Frontal cortex (tissue), 4 donors: Measurements from ENCODE around the gene ZMIZ1. TPM values are rescaled to one million over a fixed set of nuclear protein-coding genes. Genes with fewer than 3 reads are reported as not detected.

Experiments
- DNase-seq, 2 donors: peaks; one replicate each; pipeline ENCODE4 v3.0.0; 2012; ENCODE audit warnings: low spot score in 2 of 2
- FAIRE-seq: peaks from 2 replicates; lab custom pipeline; 2012; peaks lifted over from hg19 to GRCh38; lab: Jason Lieb, UNC
- total RNA-seq: library from RNA; depleted of rRNA; stranded (reverse); fragments of >200 nt; gene quantifications from one replicate; pipeline ENCODE4 v1.2.3, GENCODE V29; 2014
- donor health status: control.
- donor health status: control.
- donor health status: control.

The ZMIZ1 gene, protein sequence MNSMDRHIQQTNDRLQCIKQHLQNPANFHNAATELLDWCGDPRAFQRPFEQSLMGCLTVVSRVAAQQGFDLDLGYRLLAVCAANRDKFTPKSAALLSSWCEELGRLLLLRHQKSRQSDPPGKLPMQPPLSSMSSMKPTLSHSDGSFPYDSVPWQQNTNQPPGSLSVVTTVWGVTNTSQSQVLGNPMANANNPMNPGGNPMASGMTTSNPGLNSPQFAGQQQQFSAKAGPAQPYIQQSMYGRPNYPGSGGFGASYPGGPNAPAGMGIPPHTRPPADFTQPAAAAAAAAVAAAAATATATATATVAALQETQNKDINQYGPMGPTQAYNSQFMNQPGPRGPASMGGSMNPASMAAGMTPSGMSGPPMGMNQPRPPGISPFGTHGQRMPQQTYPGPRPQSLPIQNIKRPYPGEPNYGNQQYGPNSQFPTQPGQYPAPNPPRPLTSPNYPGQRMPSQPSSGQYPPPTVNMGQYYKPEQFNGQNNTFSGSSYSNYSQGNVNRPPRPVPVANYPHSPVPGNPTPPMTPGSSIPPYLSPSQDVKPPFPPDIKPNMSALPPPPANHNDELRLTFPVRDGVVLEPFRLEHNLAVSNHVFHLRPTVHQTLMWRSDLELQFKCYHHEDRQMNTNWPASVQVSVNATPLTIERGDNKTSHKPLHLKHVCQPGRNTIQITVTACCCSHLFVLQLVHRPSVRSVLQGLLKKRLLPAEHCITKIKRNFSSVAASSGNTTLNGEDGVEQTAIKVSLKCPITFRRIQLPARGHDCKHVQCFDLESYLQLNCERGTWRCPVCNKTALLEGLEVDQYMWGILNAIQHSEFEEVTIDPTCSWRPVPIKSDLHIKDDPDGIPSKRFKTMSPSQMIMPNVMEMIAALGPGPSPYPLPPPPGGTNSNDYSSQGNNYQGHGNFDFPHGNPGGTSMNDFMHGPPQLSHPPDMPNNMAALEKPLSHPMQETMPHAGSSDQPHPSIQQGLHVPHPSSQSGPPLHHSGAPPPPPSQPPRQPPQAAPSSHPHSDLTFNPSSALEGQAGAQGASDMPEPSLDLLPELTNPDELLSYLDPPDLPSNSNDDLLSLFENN
- 19.6 TPM for total RNA-seq

DNA sequence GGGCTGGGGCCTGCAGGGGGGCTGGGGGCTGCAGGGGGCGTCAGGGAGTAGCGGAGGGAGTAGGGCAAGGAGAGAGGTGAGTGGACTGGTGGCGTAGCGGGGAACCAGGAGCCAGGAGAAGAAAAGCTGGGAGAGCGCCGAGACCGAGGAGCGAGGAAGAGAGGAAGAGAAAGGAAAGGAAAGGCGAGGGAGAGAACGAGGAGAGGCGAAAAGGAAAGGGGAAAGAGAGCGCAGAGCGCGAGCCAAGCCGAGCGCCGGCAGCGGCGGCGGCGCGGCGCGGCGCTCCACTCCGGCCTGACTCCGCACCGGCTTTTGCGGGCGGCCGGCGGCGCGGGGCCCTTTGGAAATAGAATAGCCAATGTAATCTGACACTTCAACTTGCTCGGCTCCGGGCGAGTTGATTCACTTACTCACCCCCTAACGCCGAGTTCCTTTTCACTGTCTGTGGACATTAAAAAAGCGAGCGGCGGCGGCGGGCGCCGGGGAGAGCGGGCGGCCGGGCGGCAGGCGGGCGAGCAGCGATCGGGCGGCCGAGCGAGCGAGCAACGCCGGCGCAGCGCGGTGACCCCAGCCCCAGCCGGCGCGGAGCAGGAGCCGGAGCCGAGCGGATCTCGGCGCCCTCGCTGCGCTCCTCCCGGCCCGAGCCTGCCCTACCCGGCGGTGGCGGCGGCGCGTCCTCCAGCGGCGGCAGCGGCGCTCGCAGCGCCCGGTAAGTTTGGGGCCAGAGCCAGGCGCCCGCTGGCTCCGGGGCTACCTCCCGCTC is at the start of gene ZMIZ1:
TSS of gene ZMIZ1 (plus strand) at position 405 of the 763 bp plus-strand sequence. CDS start 132,667 bp downstream, outside the sequence.
- DNase-seq (peak; percentile 89 to 93), FAIRE-seq (no peak)

DNA sequence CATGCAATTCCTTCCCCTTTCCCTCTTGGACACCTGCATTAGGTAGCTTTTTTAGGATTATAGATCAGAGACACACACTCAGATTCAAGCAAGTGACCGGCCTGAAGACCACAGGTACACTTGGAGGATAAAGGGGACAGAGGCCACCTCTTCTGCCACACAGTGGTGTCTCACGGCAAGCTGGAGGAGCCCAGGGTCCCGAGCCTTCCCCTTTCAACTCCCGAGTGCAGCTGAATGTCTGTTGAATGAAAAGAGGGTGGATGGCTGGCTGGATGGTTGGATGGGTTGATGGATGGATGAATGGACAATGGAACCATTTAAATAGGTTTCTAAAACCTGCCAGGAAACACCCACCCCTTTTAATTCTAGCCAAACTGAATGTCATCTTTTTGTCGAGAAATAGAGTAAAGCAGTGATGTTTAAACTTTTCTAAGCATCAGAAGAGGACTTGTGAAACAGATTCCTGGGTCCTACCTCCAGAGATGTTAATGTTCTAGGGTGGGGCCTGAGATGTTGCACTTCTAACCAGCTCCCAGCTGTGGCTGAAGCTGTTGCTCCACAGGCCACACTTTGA is 49.2 kb upstream of the ZMIZ1 start:
- DNase-seq (no peak), FAIRE-seq (no peak)

DNA sequence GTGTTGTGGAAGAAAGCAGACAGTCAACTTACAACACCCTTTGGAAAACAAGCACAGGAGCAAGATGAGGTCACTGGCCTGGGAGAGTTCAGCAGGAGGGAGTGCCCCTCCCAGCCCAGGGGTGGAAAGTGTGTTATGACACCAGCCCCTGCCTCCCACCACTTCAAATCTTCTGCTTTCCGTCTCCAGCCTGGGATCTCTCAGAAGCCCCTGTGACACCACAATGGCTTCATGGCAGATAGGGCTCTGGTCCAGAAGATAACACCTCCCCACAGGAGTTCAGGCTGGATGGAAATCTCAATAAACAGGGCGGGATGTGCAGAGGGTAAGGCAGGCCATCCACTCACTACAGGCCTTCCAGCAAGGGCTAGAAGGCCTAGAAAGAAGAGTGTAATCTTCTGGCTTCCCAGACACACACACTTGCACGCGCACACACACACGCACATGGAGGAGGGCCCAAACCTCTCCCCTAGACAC is 48.7 kb upstream of the ZMIZ1 start:
- FAIRE-seq (no peak), DNase-seq (no peak)

DNA sequence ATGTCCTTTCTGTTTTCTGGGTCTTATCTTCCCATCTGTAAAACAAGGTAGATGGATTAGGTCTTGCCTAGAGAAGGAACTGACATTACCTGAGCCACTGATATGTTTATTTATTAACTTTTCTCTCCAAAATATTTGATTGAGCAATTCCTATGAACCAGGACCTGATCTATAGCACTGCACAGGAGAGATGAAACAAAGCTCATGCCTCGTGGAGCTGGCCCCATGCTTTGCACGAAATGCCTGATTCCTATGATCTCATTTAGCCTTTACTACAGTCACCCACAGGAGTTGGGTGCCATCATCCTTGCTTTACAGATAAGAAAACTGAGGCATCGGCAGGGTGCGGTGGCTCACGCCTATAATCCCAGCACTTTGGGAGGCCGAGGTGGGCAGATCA is 48.2 kb upstream of the ZMIZ1 start:
- no peak for FAIRE-seq

DNA sequence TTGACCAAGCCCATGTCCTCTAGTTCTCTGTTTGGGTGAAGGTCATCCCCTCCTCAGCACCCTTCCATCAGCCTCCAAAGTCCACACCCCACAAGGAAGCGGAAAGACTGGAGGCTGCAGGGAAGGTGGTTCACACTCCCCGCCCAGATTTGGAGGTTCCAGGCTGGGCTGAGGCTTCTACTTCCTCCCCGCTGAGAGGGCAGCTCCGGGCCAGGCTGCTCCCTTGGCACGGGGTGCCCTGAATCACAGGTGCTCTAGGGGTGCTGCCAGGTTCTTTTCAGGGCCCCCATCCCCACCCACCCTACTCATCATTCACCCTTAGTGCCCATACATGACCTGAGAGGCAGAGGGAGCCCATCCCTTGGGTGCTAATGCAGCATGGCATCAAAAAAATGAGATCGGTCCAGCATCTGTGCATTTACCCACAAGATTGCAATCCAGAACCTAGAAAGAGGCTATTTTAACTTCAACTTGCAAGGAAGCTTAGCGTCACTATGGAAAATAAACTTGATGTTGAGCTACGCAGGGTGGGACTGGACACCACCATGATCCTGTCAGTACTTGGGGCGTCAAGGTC is 47.3 kb upstream of the ZMIZ1 start:
- no peak for FAIRE-seq

More for the DNA sequence above, 48.2 kb upstream of the ZMIZ1 start:
- DNase-seq: no peak

DNA sequence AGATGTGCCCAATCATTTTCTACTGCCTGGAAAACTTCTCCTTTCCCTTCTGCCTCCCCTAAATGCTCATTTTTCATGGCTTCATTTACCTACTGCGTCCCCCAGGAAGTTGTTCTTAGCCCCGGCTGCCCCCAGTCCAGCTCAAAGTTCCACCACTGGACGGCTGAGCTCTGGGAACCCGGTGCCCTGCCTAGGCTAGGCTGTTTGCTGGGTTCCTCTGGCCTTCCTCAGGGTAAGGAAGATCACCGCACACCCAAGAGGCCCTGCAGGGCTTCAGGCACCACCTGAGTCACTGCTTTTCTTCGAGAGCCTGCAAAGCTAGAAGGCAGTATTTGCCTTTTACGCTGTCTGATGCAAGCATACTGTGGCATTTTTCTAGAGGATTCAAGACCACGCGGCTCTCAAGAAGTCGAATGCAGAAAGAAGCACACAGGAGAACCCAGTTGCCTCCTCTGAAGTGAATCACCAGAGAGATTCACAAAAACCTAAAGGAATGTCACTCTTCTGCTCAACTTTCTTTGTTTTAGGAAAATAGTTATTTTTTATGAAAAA is 46.7 kb upstream of the ZMIZ1 start:
- FAIRE-seq (no peak), DNase-seq (no peak)

More for the DNA sequence above, 47.3 kb upstream of the ZMIZ1 start:
- no peak for DNase-seq

DNA sequence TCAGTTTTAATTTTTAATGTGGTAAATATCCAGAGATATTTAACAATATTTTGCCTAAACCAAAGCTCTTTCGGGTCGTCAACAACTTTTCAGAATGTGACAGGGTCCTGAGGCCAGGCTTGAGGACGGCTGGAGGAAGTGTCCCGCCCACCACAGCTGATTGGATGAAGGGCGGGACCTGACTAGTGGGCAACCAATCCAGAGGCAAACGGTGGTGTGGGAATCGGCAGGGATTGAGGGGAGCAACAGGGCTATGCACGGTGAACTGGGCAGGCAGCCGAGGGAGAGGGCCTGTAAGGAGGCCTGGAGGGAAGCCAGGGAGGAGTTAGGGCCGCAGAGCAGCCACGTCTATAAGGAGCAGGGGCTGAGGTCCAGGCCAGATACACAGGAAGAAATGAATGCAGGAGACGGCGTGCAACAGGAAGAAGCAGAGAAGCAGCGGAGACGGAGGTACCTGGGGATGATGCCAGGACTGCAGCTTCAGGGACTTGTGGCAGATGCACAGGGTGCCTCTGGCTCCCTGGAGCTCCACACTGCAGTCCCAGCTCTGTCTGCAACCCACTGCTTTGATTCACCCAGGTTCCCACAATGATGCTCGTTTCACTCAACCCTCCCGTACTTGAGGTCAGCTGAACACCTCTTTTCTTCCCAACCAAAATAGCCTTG is 46.1 kb upstream of the ZMIZ1 start:
- DNase-seq (no peak), FAIRE-seq (no peak)

DNA sequence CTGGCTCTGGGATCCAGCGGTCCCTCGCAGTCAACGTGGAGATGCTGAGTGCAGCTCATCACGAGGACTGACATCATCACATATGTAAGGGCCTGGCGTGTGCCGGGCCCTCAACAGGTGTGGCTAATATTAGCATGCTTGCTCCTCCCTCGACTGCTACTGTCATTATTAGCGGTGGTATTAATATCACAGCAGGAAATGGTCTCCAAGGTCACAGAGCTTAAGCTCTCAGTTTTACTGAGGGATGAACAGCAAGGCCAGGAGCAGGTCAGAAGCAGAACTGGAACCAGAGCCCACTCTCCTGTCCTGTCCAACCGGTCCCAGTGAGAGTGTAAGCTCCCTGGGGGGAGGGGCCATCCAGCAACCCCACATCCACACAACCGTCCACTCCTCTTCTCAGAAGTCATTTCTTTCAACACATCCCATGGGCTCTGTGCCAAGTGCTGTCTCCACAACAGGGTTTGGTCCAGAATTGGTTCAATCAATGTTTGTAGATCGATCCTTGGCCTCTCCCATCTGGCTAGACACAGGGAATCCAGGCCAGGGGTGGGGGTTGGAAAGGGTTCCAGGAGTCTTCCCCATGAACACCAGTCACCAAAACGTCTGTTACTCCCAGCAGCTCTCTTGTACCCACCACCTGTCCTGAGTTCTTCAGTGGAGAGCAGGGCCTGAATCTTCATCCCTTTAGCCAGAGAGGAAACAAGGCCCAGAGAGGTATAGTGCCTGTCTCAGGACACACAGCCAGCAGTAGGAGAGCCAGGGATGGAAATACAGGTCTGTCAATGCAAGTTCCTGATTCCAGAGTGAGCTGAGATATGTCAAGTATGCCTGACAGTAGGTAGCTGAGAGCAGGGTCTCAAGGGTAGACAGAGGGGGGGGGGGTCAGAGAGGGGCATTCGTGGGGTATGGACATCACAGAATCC is 45.3 kb upstream of the ZMIZ1 start:
- FAIRE-seq (no peak), DNase-seq (no peak)

DNA sequence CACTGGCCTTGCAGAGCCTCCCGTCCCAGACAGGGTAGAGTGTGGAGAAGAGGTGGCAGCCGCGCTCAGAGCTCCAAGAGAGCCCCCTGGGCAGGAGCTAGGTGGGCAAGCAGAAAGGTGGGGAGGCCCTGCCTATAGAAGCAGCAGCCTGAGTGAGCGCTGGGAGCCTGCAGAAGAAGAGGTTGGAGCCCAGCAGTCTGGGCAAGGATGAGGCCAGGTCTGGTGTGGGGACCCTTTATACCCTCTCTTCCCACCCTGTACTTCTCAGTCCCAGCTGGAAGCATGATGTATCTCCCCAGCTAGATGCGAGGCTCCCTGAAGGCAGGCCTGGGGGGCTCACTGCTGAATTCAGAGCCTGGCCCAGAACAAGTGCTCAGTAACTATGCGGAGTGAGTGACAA is 44.5 kb upstream of the ZMIZ1 start:
- no peak for FAIRE-seq
- no peak for DNase-seq

DNA sequence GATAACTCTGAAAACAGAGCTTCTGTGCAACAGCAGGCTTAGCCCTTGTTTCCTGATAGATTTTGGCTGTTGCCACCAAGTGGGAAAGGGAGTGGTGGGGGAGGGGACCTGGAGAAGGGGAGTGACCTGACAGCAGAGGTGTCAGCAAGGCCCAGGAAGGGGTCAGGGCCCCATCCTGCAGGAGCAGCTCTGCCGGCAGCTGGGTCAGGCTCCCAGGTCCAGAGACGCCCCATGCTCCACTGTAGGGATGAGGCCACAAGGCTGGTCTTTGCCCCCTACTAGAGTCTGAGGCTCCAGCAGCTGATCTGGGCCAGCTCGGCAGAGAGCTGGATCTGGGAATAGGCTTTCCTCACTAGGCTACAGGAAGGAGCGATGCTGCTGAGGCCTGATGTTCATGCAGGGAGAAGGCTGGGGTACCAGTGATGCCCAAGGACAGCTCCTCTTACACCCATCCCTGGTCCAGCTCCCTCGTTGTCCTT is 44.0 kb upstream of the ZMIZ1 start:
- FAIRE-seq (no peak), DNase-seq (no peak)

DNA sequence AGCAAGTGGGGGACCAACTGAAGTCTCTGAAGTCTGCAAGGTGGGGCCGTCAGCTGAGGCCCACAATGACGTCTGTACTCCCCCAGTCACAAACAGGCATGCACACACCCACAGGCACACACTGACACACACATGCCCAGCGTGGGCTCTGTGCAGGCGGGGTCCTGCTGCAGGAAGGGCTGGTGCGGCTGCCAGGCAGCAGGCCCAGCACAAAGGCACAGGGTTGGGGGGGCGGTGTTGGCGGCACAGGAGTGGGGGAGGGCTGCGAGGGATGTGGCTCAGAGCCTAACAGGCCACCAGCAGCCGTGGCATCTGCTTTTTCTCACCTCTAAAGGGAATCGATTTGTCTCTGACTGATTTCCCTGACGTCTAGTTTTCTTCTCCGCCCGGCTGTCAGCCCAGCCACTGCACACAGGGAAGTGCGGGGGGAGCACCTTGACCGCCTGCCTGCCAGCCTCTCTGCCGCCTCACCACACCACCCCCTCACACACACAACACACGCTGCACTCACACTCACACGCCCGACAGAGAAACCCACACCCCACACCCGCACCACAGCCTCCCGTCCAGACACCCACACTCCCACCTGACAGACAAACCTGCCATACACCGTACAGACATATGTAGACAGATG is 43.5 kb upstream of the ZMIZ1 start:
- DNase-seq (peak in 1 of 2 donors; percentile 67), FAIRE-seq (no peak)

DNA sequence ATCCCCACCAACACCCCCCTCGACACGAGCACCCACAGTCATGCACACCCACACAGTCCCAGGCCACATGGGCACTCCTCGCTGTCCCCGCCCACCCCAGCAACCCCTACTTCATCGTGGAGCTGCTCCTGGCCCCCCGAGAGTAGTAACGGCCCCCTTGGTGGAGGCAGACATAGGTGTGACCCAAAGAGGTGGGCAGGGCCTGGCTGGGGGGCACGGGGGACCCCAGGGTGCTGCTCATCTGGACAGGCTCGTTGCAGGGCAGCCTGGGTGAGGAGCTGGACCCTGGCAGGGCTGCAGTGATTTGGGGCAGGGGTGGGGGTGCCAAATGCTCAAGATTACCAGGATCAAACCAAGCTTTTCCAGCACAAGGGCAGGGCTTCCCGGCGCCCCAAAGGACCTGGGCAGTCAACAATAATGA is 42.4 kb upstream of the ZMIZ1 start:
- DNase-seq: no peak
- FAIRE-seq: no peak

DNA sequence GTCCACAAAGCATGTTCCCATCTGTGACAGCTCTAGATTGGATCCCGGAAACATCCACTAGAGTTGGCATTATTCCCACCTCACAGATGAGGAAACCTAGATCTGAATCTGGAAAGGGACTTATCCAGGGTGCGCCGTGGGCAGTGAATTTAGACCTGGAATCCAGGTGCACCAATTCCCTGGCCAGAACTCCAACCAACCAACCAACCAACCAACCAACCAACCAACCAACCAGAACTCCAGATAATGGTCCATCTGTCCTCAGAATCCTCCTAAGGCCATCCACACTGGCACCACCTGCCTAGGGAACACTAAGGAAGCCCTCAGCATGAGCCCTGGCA is 42.0 kb upstream of the ZMIZ1 start:
- FAIRE-seq (no peak), DNase-seq (no peak)

DNA sequence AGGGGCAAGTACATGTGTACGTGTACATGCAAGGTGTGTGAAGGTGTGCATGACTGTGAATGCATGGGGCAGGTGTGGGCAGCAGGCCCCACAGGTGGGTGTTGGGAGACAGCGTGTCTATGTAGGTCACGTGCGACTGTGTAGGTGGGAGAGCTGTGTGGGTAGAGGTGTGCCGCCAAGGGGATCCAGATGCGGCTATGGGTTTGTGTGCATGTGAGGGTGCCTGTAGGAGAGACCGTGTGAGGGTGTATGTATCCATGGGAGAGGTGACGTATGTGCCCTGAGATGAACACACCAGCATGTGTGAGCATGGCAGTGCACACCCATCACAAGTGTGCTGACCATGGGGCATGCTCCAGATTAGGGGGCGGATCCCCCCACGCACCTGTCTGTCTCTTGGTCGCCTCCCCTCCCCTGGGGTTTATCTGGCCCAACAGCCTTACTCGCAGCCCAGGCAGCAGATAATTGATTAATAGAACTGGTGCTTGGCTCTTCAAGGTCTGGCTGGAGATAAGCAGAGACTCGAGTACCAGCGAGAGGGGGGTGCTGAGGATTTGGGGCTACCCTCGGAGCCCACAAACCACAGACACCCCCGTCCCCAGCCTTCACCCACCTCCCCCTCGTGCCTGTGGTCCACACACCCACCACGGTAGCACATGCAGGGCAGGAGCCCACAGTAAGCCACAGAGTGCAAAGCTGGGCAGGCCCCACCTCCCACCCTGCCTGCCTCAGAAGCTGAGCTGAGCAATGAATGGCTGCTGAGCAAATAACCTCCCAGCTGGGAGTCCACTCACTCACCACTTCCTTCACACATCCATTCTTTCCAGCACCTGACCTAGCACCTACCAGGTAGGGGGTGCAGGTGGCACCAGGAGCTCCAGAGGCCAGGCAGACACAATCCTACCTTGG is 41.4 kb upstream of the ZMIZ1 start:
- no peak for FAIRE-seq
- DNase-seq: no peak

DNA sequence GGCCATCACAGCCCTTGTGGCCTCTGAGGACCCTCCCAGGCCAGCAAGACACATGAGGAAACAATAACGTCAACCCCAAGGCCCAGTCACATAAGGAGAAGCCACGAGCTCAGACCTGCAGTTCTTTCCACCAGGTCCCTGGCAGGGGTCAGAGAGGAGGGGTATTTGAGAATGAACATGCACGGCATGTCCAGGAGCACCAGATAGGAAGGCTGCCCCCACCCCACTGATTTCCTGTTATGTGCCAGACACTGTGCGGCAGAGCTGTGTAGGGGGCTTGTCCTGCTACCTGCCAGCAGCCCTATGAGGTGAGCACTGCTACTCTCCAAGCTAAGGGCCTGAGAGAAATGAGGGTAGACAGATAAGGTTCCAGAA is 40.7 kb upstream of the ZMIZ1 start:
- DNase-seq (no peak), FAIRE-seq (no peak)
